Fibroblast of upper back skin (primary cell): ENCODE data around the gene PMPCA.

Experiments
- DNase-seq: peaks from one replicate; pipeline ENCODE4 v3.0.0-alpha.2; 2013

Gene PMPCA

DNA sequence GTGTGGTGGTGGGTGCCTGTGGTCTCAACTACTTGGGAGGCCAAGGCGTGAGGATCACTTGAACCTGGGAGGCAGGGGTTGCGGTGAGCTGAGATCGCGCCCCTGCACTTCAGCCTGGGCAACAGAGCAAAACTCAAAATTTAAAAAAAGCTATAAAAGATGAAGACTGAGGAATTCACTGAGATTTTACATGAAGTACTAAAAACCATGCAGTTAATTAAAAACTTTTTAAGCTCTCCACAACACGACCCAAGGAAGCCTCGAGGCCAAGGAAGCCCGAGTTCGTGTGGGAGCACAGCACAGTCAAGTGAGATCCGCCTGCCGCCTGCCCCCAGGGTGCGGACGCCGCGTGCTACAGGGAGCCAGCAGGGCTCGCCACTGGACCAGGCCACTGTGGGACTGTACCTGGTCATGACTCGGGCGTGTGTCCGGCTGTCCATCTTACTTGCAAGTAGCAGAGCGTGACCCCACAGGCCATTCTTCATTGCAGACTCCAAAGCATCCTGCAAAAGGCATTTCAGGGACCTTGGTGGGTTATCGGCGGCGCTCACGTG is 50.4 kb downstream of the PMPCA start:
- no peak for DNase-seq

DNA sequence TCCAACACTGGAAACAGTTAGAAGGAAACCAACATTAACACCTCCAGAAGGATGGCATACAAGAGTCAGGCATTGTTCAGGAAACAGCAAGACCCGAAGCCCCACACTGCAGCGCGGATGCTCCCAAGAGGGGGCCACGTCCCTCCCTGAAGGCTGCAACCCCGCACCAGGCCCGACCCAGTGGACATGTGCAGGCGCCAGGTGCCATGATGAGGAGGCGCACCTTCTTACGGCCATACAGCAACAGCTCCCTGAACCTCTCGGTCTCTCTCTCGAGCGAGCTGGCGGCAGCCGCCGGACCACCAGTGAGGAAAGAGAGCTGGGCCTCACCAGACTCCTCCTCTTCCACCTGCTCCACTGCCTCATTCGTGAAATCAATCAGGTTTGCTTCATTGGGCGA is 52.2 kb downstream of the PMPCA start:
- DNase-seq = no peak

DNA sequence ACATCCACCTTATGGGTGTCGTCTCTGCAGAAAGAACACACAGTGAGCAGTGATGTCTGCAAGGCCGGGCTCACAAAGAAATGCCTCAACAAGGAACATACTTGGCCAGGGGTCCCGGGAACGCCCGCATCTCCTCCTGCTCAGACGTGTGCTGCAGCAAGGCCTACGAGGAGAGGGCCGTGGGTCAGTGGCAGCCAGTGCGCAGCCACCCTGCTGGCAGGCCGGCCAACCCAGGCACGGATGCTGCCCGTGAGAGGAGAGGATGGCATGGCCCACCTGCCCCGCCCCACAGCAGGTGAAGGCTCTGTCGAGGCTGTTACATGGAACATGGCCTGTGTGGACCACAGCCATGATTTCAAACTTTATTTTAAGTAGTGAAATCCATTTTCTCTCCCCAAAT is 53.1 kb downstream of the PMPCA start:
- no peak for DNase-seq

DNA sequence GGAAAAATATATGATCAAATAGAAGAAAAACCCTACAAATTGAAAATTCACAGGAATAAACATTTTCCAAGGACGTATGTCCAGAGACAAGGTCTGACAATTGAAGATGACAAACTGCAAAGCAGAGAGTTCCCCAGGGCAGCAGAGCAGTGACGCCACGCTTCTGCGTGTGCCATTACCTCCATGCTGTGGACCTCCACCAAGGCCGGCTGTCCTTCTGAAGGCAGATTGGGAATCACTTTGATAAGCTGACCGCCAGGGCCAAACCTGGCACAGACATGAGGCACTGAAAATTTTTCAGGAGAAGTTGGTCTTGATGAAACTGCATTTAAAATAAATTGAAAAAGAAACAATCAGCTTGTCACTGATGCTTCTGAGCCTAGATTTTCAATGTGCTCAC is 53.8 kb downstream of the PMPCA start:
- no peak for DNase-seq

DNA sequence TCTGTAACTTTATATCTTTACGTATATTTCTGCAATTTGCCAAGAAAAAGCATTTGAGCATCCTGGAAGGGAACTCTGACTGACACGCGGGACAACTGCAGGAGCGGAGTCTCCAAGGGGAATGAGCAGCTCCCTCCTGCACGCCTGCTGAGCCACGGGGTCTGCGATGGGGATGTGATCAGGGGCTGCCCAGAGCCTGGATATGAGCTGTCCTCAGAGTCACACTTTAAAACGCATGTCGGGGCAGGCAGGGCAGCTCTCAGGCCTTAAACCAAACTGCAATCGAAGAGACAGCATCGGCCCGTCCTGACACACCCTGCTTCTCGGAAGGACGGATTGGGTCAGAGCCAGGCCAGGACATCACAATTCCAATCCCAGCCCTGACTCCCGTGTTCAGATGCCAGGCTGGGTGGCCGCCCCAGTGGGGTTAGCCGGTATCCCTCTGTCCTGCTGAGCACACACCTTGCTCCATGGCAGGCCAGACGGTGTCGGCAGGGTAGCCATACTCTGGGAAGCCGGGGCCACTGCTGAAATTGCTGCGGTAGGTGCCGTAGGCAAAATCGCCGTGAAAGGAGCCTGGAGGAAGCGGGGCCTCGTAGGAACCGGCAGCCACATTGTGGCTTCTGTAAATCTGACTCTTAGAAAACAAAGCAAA is 55.2 kb downstream of the PMPCA start:
- DNase-seq = no peak

DNA sequence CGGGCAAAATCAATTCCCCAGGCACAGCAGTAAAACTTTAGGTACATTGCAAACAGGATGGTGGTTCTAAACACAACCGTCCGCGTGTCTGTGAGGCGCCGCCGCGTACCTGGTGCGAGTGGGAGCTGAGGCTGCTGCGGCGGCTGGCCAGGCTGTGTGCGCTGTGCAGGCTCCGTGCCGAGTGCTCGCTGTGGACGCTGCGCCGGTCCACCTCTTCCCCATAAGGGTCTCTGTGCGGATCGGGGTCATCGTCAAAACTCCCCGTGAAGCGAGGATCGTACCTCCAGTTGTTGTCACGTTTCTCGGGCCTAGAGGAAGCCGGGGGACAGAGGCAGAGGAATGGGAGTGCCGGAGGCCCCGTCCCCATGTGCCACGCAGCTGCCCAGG is 55.7 kb downstream of the PMPCA start:
- DNase-seq = no peak

DNA sequence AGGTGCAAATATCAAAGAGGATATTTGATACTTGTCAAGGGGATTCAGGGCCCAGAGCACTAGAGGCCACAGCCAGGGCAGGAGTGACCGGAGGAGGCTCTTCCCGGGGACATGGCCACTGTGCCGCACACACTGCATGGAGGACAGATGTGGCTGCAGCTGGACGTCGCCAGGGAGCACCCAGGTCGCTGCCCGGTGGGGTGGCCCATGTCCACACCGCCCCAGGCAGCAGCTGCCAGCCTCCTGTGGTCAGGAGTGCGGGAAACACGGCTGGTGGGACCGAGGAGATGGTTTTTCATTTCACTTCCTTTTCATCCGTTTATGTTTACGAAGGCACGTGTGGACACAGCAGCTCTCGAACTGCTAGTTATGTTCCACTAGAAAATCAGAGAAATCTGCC is 57.3 kb downstream of the PMPCA start:
- DNase-seq = no peak

DNA sequence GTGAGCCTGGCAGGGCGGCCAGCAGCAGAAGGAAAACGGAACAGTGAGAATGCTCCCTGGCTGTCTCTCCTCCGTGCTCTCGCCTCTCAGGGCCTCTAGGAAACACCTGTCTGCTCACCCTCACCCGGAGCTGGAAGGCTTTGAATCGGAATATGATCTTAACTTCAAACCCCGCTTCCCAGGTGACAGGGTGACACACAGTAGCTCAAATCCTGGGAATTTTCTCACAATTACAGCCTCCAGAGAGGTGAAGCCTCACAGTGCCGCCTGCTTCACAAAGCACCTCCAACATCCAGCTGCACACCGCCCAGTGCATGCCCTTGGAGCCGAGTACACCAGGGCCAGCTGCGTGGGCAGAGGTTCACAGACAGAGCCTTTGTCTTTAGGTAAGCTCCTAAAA is 59.9 kb downstream of the PMPCA start:
- no peak for DNase-seq

DNA sequence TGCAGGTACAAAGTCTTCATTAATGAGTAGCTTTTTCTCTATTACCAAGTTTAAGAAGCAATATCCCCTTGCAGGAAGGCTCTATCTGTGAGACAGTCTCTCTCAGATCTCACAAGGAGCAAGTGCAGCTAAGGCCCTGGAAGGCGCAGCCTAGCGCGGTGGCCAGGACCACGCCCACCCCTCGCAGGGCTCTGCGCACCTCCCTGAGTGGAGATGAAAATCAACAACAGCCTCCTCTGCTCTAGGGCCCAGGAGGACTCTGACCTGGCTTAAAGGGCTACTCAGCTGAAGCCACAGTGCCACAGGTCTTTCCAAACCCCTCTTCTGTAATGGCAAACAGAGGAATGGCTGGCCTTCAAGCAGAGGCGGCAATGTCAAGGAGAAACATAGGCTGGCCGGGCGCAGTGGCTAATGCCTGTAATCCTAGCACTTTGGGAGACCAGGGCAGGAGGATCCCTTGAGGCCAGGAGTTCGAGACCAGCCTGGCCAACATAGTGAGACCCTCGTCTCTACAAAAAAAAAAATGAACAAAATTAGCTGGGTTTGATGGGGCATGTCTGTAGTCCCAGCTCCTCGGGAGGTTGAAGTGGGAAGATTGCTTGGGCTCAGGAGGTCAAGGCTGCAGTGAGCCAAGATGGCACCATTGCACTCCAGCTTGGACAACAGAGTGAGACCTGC is 60.5 kb downstream of the PMPCA start:
- DNase-seq = no peak

DNA sequence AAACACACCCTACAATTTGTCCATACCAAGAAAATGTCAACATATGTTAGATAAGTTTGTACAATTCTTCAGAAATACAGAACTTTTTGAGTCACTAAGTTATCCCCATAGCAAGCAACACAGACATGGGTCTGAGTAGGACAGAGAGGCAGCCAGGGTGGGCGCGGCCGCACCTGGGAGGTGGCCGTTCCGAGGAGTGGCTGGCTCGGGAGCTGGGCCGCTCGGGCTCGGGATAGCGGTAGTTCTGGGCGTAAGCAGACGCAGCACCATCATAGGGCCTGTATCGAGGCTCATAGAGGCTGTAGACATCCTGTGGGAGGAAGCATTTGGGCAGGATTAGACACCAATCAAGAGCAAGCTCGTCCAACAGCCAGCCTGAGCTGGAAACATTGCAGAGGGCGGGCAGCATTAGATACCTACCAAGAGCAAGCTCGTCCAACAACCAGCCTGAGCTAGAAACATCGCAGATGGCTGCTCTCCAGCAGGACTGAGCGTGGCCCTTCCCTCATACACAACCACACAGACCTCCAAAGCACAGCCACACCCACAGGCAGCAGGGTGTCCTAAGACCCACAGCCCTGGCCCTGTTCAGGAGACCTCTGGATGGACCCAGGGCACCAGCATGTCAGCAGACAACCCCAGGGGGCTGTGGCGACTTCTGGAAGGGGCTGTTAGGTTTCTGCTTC is 61.5 kb downstream of the PMPCA start:
- no peak for DNase-seq

DNA sequence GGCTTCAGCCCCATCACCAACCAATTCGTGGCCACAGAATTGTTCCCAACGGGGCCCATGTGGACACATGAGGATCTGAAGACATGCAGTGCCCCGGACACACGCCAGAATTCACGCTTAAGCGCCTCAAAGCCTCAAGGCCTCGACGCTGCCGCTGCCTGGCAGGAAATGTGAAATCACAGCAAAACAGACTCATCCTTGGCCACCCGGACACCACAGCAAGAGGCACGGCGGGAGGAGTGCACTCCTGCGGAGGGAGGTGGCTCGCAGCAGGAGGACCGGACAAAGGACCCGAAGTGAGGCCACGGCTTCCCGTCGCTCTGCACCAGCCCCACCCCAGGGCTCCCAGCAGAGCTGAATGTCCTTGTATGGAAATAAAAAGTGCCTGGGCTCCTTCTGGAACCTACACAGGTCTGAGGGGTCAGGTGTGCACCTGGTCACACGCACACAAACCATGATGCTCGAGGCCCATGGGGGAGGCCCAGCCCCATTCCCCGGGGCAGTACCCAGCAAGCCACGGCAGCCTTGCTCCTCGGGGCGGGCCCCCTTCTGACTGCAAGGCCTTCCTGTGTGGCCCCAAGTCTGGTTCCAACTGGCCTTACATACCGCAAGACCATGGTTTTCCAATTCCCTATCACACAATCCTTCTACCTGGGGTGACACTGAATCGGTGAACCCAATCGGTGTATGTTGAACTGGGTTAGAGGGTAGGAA is 62.3 kb downstream of the PMPCA start:
- no peak for DNase-seq

DNA sequence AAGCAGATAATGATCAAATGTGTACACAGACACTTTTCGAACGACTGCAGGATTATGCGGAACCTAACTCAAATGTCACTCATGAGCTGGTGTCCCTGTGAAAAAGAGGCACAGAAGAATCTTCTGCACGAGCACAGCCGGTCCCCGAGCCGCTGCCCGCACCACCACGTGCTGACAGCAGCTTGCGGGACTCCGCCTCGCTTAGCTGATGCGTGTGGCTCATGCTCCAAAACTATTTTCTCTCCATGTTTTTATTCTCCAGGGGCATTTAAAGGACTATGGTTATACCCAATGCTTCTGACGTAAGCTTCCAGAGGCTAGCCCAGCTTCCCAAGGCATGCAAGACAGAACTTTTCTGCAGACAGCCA is 62.9 kb downstream of the PMPCA start:
- no peak for DNase-seq
